H1 (cell line): ENCODE results near the gene CYBA. TPM values are rescaled to one million over a fixed set of nuclear protein-coding genes. Genes with fewer than 3 reads are reported as not detected.
A peak's percentile ranks its signal among the peaks of the same experiment; 100 is the strongest.

ENCODE experiments used
- CTCF ChIA-PET: fragments of 300-600 bp; sonication (Branson Sonifier 250); formaldehyde crosslinking; loops from one replicate; lab custom pipeline; 2021; ENCODE audit not compliant: partially characterized antibody; lab: Charles Lee
- POLR2A ChIA-PET: fragments of 300-600 bp; sonication (Branson Sonifier 250); formaldehyde crosslinking; loops from one replicate; lab custom pipeline; 2021; ENCODE audit warnings: inconsistent platforms; ENCODE audit not compliant: partially characterized antibody; lab: Charles Lee
- DNase-seq, 2 experiments: peaks; one replicate each; pipeline versions ENCODE4 v3.0.0 to v3.0.0-alpha.2; 2010 to 2022; ENCODE audit warnings: low spot score in 2 of 2, low read depth in 1 of 2, mixed read lengths in 1 of 2
- FAIRE-seq: peaks from 2 replicates; lab custom pipeline; 2011; peaks lifted over from hg19 to GRCh38; lab: Jason Lieb, UNC
- H2AFZ ChIP-seq: 2 replicates; pipeline ENCODE4 v1.8.1; 2012; ENCODE audit warnings: low read length, inconsistent platforms
- H2AK5ac ChIP-seq: 2 replicates; pipeline ENCODE4 v1.6.1; 2013; ENCODE audit warnings: low read depth, low read length
- H2BK120ac ChIP-seq: replicated peaks from 2 replicates; pipeline ENCODE3; 2013; ENCODE audit warnings: low read depth, low read length, inconsistent platforms
- H2BK12ac ChIP-seq: 2 replicates; pipeline ENCODE4 v1.6.1; 2013; ENCODE audit warnings: low read depth, low read length
- H2BK15ac ChIP-seq: 2 replicates; pipeline ENCODE4 v1.6.1; 2013; ENCODE audit warnings: low read length
- H2BK20ac ChIP-seq: 2 replicates; pipeline ENCODE4 v1.6.1; 2013; ENCODE audit warnings: low read length
- H2BK5ac ChIP-seq: 2 replicates; pipeline ENCODE4 v1.6.1; 2013; ENCODE audit warnings: low read depth, low read length
- H3K14ac ChIP-seq: 2 replicates; pipeline ENCODE4 v1.6.1; 2013; ENCODE audit warnings: inconsistent platforms; ENCODE audit not compliant: insufficient read length
- H3K18ac ChIP-seq: 2 replicates; pipeline ENCODE4 v1.6.1; 2013; ENCODE audit warnings: low read length; ENCODE audit errors: extremely low read depth
- H3K23ac ChIP-seq: 2 replicates; pipeline ENCODE4 v1.6.1; 2013; ENCODE audit warnings: inconsistent platforms; ENCODE audit not compliant: insufficient read length
- H3K23me2 ChIP-seq: 2 replicates; pipeline ENCODE4 v1.6.1; 2013; ENCODE audit warnings: low read depth, low read length
- H3K27ac ChIP-seq: 2 replicates; pipeline ENCODE4 v1.6.1; 2011; ENCODE audit warnings: low read depth, low read length, inconsistent platforms
- H3K27me3 ChIP-seq, 4 experiments: replicated peaks in 1 of 4; 1 replicate in 1 of 4; 2 replicates in 3 of 4; pipeline versions ENCODE4 v1.6.1 to v1.8.1; 2011 to 2013; ENCODE audit warnings: low read length in 3 of 4, mild to moderate bottlenecking in 3 of 4, inconsistent platforms in 2 of 4, mixed read lengths in 2 of 4, moderate library complexity in 1 of 4; ENCODE audit not compliant: control insufficient read depth in 3 of 4, insufficient read depth in 3 of 4; ENCODE audit errors: extremely low read depth in 1 of 4
- H3K36me3 ChIP-seq, 4 experiments: 2 replicates each; pipeline versions ENCODE4 v1.6.1 to v1.8.1; 2011 to 2013; ENCODE audit warnings: mild to moderate bottlenecking in 4 of 4, low read length in 3 of 4, moderate library complexity in 2 of 4, control low read depth in 1 of 4, inconsistent platforms in 1 of 4; ENCODE audit not compliant: insufficient read depth in 4 of 4, control insufficient read depth in 2 of 4
- H3K4ac ChIP-seq: replicated peaks from 2 replicates; pipeline ENCODE3; 2013; ENCODE audit warnings: low read length, low read depth, mixed read lengths, inconsistent platforms; ENCODE audit not compliant: insufficient read length
- H3K4me1 ChIP-seq, 4 experiments: replicated peaks in 1 of 4; 1 replicate in 1 of 4; 2 replicates in 3 of 4; pipeline versions ENCODE4 v1.6.1 to v1.8.1; 2011 to 2013; ENCODE audit warnings: low read length in 3 of 4, inconsistent platforms in 2 of 4, mixed read lengths in 1 of 4; ENCODE audit not compliant: insufficient read depth in 4 of 4, control insufficient read depth in 3 of 4
- H3K4me2 ChIP-seq, 2 experiments: 2 replicates each; pipeline versions ENCODE4 v1.6.1 to v1.8.1; 2011 to 2013; ENCODE audit warnings: low read depth in 2 of 2, low read length in 2 of 2, control low read depth in 1 of 2, inconsistent platforms in 1 of 2, mild to moderate bottlenecking in 1 of 2; ENCODE audit not compliant: insufficient read depth in 1 of 2
- H3K4me3 ChIP-seq, 4 experiments: fragments of 200-600, 300-600 bp in 1 of 4; sonication (generic), shearing (Covaris generic), sonication (Bioruptor Twin) in 1 of 4; 2 replicates each; pipeline versions ENCODE4 v1.5.1 to v1.8.1; 2011 to 2016; ENCODE audit warnings: low read length in 4 of 4, low read depth in 3 of 4, control low read depth in 2 of 4, inconsistent platforms in 2 of 4, mild to moderate bottlenecking in 2 of 4, mixed read lengths in 1 of 4, moderate library complexity in 1 of 4; ENCODE audit not compliant: insufficient read depth in 2 of 4; ENCODE audit errors: extremely low read depth in 1 of 4
- H3K56ac ChIP-seq: replicated peaks from 2 replicates; pipeline ENCODE3; 2013; ENCODE audit warnings: low read depth, mild to moderate bottlenecking, mixed read lengths, low read length, inconsistent platforms; ENCODE audit not compliant: insufficient read length
- H3K79me1 ChIP-seq: 2 replicates; pipeline ENCODE4 v1.6.1; 2013; ENCODE audit warnings: low read depth, low read length, control low read depth
- H3K79me2 ChIP-seq, 2 experiments: 2 replicates each; pipeline versions ENCODE4 v1.6.1 to v1.8.1; 2012 to 2013; ENCODE audit warnings: low read length in 2 of 2, mild to moderate bottlenecking in 2 of 2, inconsistent platforms in 1 of 2; ENCODE audit not compliant: insufficient read depth in 2 of 2, control insufficient read depth in 1 of 2
- H3K9ac ChIP-seq, 4 experiments: replicated peaks in 1 of 4; 1 replicate in 1 of 4; 2 replicates in 3 of 4; pipeline versions ENCODE4 v1.6.1 to v1.8.1; 2011 to 2013; ENCODE audit warnings: low read depth in 3 of 4, low read length in 3 of 4, control low read depth in 2 of 4, mild to moderate bottlenecking in 2 of 4, moderate library complexity in 2 of 4, inconsistent platforms in 1 of 4; ENCODE audit errors: extremely low read depth in 1 of 4
- H3K9me3 ChIP-seq, 2 experiments: 2 replicates each; pipeline versions ENCODE4 v1.6.1 to v1.8.1; 2012 to 2013; ENCODE audit warnings: mild to moderate bottlenecking in 2 of 2, moderate library complexity in 2 of 2, control low read depth in 1 of 2, inconsistent platforms in 1 of 2, low read depth in 1 of 2, low read length in 1 of 2, mixed read lengths in 1 of 2; ENCODE audit not compliant: insufficient read depth in 2 of 2
- H4K20me1 ChIP-seq, 2 experiments: replicated peaks in 1 of 2; 2 replicates each; pipeline versions ENCODE3 to v1.8.1; 2011 to 2013; ENCODE audit warnings: inconsistent platforms in 2 of 2, low read length in 2 of 2, mild to moderate bottlenecking in 1 of 2; ENCODE audit not compliant: insufficient read depth in 2 of 2, control insufficient read depth in 1 of 2
- H4K5ac ChIP-seq: 2 replicates; pipeline ENCODE4 v1.6.1; 2013; ENCODE audit warnings: low read length, low read depth, mixed read lengths, inconsistent platforms; ENCODE audit not compliant: insufficient read length
- H4K8ac ChIP-seq: 2 replicates; pipeline ENCODE4 v1.8.0; 2013; ENCODE audit warnings: mild to moderate bottlenecking, moderate library complexity, low read length, inconsistent platforms; ENCODE audit not compliant: insufficient read depth; ENCODE audit errors: extremely low read depth
- H4K91ac ChIP-seq: replicated peaks from 2 replicates; pipeline ENCODE3; 2013; ENCODE audit warnings: low read length, mixed read lengths, inconsistent platforms; ENCODE audit not compliant: insufficient read length
- CTCF ChIP-seq, 3 experiments: IDR thresholded peaks; 1 replicate in 2 of 3; 2 replicates in 1 of 3; pipeline versions ENCODE4 v1.5.1 to v1.6.1; 2011; ENCODE audit warnings: low read length in 3 of 3, mild to moderate bottlenecking in 3 of 3, inconsistent platforms in 2 of 3, low read depth in 1 of 3, moderate library complexity in 1 of 3; ENCODE audit not compliant: insufficient read depth in 1 of 3; ENCODE audit errors: control extremely low read depth in 1 of 3
- GABPA ChIP-seq: IDR thresholded peaks from 2 replicates; pipeline ENCODE4 v1.6.1; 2011; ENCODE audit warnings: mild to moderate bottlenecking, low read length, moderate library complexity, borderline replicate concordance; ENCODE audit not compliant: insufficient read depth
- SP2 ChIP-seq: IDR thresholded peaks from 2 replicates; pipeline ENCODE4 v1.6.1; 2012; ENCODE audit warnings: mild to moderate bottlenecking, low read length, inconsistent platforms
- SUZ12 ChIP-seq: fragments of 200-600 bp; sonication (generic); IDR thresholded peaks from 2 replicates; pipeline ENCODE4 v1.6.1; 2012; ENCODE audit warnings: mild to moderate bottlenecking, inconsistent platforms, low read length, moderate library complexity, mixed read lengths
- WGBS, 2 experiments: shearing (Covaris generic) in 1 of 2; methylation state at CpG; one replicate each; pipeline versions ENCODE4 v1.1.6 to v1.1.7; 2013 to 2015; ENCODE audit warnings: low lambda C conversion rate in 2 of 2, mixed read lengths in 2 of 2, inconsistent platforms in 1 of 2, low coverage in 1 of 2, missing lambda C conversion rate in 1 of 2; ENCODE audit not compliant: insufficient replicate concordance in 2 of 2, insufficient coverage in 1 of 2, insufficient read length in 1 of 2; ENCODE audit errors: extremely low coverage in 1 of 2, missing lambda C conversion rate in 1 of 2; 5-methylcytosine and 5-hydroxymethylcytosine counted together
- polyA plus RNA-seq, 7 experiments: library from polyadenylated mRNA; depleted of rRNA in 3 of 7; stranded (reverse) in 5 of 7; unstranded in 2 of 7; fragments of >200 nt in 5 of 7; fragments of 200-250 nt in 2 of 7; gene quantifications; 1 replicate in 5 of 7; 2 replicates in 1 of 7; 4 replicates in 1 of 7; pipeline versions ENCODE4 v1.2.1 to v1.2.3, GENCODE V29; 2011 to 2013; ENCODE audit warnings: missing spikeins in 2 of 7, mixed read lengths in 2 of 7
- total RNA-seq: library from RNA; stranded (reverse); fragmentation: NEBNext Ultra II Directional; extraction: Animal tissue kit (Norgen Biotek cat#: 25700); gene quantifications from 2 replicates; pipeline ENCODE4 v1.2.1, GENCODE V29; 2021

Gene CYBA
- total and polyA plus RNA-seq, 2 of the 8 experiments (the other 6 are each of a cell fraction or from before 2014, with no cell fraction given) = 136 to 254 TPM

- Histone ChIP-seq H2AK5ac (no peak overlapping the region), H2BK15ac (no peak overlapping the region), H4K91ac (no peak overlapping the region), H2AFZ (no peak overlapping the region), H2BK5ac (peak overlapping the region; percentile 35; the same call in 1 of the 2 replicates), H3K4me3 (no peak overlapping the region), H3K27ac (no peak overlapping the region), H3K4me2 (no peak overlapping the region), H4K5ac (no peak overlapping the region), H2BK120ac (no peak overlapping the region), H4K20me1 (peaks cover 0 to 1% of the 10 kb centered on the region in 2 experiments), H3K9me3 (no peaks in the 10 kb centered on the region), H3K14ac (no peak overlapping the region), H3K4ac (no peak overlapping the region), H3K79me2 (no peaks in the 10 kb centered on the region), H2BK20ac (no peak overlapping the region), H3K56ac (no peak overlapping the region), H2BK12ac (no peak overlapping the region), H3K79me1 (no peaks in the 10 kb centered on the region), H3K27me3 (no peaks in the 10 kb centered on the region), H3K18ac (no peak overlapping the region), H4K8ac (no peak overlapping the region), H3K23ac (no peak overlapping the region), H3K36me3 (no peaks in the 10 kb centered on the region), H3K23me2 (no peaks in the 10 kb centered on the region), H3K4me1 (peaks cover 0 to 5% (median 3%) of the 10 kb centered on the region in 4 experiments; a peak in 4 of 7 replicates), H3K9ac (no peak overlapping the region)
- TF ChIP-seq GABPA (no peak), SP2 (no peak), CTCF (IDR thresholded peaks at IDR 0.05; ENCODE audit: control extremely low read depth in 1 of 3, insufficient read depth in 1 of 3, low read depth in 1 of 3, low read length in 3 of 3) (no peak), SUZ12 (no peak)
- WGBS, 2 experiments = 91% methylated on average over 18 of the region's 22 CpGs; no CpG with 5 or more reads in 1 of the 2 experiments
- POLR2A ChIA-PET = interaction anchor here (1.0 to 1.9 kb wide), 3 partner anchors 10 to 60 kb away, joined by 3 to 8 read pairs (median 3); no protein-coding TSS in a partner anchor
- FAIRE-seq = no peak
- CTCF ChIA-PET = interaction anchor here (1.7 to 9.7 kb wide), 2 partner anchors 10 to 13 kb away, joined by 4 to 87 read pairs; partner anchors contain the start of gene SNAI3
- DNase-seq = no peak
These were observed 25.8 kb upstream of the CYBA start for GRCh38 chr16:88676502-88677242.
